Measurements from ENCODE around the gene STT3B.
A peak's percentile ranks its signal among the peaks of the same experiment; 100 is the strongest.

STT3B gene

DNA sequence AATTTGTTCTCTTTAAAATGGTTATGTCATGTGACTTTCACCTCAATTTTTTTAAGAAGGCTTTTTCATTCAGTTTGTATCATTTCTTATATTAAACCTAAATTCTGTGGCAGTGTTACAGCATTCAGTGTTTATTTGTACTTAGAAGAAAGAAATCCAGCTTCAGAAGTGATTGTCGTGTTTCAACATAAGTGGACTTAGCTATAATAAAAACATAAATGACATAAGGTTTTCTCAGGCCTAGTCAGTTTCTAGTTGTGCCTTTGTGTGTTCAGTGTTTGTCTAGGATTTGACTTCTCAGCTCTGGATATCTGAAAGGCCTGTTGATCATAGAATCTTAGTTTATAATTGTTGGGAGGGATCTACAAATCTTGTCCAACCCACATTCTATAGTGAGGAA lies 80.5 kb downstream of the STT3B start:
- Mint-ChIP-seq H3K36me3 (ENCODE audit: low read depth) (peaks cover 18% of the 10 kb centered on the region), H3K27me3 (no peaks in the 10 kb centered on the region), H3K9me3 (no peaks in the 10 kb centered on the region), H3K27ac (no peak overlapping the region), H3K4me3 (no peak overlapping the region), H3K4me1 (ENCODE audit: low read depth) (peaks cover 26% of the 10 kb centered on the region)
- intact Hi-C loops (cut with micrococcal nuclease) = loop anchor here (10.0 kb wide), 1 partner anchor 532 kb away; no protein-coding TSS in a partner anchor

- intact Hi-C loops (cut with micrococcal nuclease) = loop anchor here (10.0 kb wide), 1 partner anchor 531 kb away; no protein-coding TSS in a partner anchor
- no peaks in the 10 kb centered on the region for H3K9me3 Mint-ChIP-seq
- H3K27ac Mint-ChIP-seq = no peak overlapping the region
- peaks cover 25% of the 10 kb centered on the region for H3K4me1 Mint-ChIP-seq (ENCODE audit: low read depth)
- H3K4me3 Mint-ChIP-seq = no peak overlapping the region
- H3K27me3 Mint-ChIP-seq = no peaks in the 10 kb centered on the region
- H3K36me3 Mint-ChIP-seq (ENCODE audit: low read depth) = peaks cover 18% of the 10 kb centered on the region
These were observed 80.9 kb downstream of the STT3B start for GRCh38 chr3:31613654-31614053.

DNA sequence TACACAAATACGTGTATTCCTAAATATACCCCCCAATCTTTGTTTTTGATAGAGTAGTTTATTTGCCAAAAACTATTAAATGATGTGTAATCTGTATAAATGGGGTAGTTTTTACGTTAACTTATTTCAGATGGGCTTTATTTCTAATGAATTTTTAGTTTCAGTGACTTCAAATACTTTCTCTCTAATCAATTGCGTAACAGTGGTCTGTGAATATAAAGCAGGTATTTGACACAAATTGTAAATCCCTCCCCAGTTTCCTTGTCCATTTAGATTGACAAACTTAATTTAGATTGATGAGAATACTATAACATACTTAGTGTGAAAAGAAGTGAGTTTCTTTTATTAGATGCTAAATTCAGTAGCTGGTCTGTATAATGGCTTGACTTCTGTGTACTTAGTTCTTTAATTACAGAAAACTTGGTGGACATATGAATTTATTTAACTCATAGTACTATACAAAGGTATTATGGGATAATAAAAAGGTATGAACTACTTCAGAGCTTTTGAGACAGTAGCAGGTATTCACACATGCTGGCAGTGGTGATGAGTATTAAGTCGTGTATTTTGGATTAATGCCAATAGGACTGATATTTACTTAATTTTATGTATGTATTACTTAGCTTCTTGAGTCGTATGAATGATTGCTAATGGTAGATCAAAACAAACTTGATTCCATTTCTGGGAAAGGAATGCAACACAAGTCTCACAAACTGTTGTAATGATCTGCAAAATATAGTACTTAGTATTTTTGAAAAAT lies 81.6 kb downstream of the STT3B start:
- Mint-ChIP-seq H3K4me3 (no peak overlapping the region), H3K27ac (no peak overlapping the region), H3K4me1 (ENCODE audit: low read depth) (peaks cover 21% of the 10 kb centered on the region), H3K9me3 (no peaks in the 10 kb centered on the region), H3K27me3 (no peaks in the 10 kb centered on the region), H3K36me3 (ENCODE audit: low read depth) (peaks cover 22% of the 10 kb centered on the region)
- intact Hi-C loops (cut with micrococcal nuclease) = loop anchor here (10.0 kb wide), 1 partner anchor 530 kb away; no protein-coding TSS in a partner anchor

DNA sequence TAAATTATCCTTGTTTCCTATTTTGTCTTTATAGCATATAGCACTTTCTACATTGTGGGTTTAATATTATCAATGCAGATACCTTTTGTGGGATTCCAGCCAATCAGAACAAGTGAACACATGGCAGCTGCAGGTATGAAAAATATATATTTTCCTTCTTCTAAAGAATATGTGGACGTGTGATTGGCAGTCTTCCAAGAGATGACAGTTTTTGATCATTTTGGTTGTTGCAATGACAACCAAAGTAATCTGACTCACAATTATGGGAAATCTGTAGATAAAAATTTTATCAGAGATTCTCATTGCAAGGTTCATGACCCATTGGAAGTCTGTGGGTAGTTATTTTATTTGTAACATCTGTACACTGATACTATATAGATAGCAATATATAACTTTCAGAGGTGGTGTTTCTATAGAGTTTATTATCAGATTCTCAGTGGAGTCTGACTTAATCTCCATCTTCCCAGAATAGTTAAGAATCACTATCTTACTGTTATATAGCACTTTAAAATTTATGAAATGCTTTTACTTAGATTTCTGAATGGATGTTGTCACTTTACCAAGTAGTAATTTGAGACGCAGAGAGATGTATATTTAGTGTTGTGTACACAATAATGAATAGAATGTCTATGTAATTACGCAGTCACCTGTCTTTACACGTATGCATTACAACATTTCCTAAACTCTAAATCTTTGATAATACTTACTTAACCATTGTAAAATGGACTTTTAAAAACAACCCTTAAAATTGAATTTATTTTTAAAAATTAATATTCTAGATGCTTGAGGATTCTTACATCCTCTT lies 82.5 kb downstream of the STT3B start:
- Mint-ChIP-seq H3K4me1 (ENCODE audit: low read depth) (peaks cover 21% of the 10 kb centered on the region), H3K27ac (no peak overlapping the region)
- intact Hi-C loops (cut with micrococcal nuclease) = loop anchor here (10.0 kb wide), 1 partner anchor 530 kb away; no protein-coding TSS in a partner anchor

GRCh38 chr3:31616711-31617110 lies 84.0 kb downstream of the STT3B start:
- H3K27ac Mint-ChIP-seq = no peak overlapping the region
- intact Hi-C loops (cut with micrococcal nuclease) = loop anchor here (10.0 kb wide), 1 partner anchor 528 kb away; no protein-coding TSS in a partner anchor
- no peak overlapping the region for H3K4me3 Mint-ChIP-seq
- no peaks in the 10 kb centered on the region for H3K27me3 Mint-ChIP-seq
- H3K36me3 Mint-ChIP-seq (ENCODE audit: low read depth) = peaks cover 42% of the 10 kb centered on the region
- peaks cover 12% of the 10 kb centered on the region for H3K4me1 Mint-ChIP-seq (ENCODE audit: low read depth)
- H3K9me3 Mint-ChIP-seq = no peaks in the 10 kb centered on the region

More for the DNA sequence above, 82.5 kb downstream of the STT3B start:
- Mint-ChIP-seq H3K27me3 (no peaks in the 10 kb centered on the region), H3K4me3 (no peak overlapping the region), H3K9me3 (no peaks in the 10 kb centered on the region), H3K36me3 (ENCODE audit: low read depth) (peaks cover 30% of the 10 kb centered on the region)

DNA sequence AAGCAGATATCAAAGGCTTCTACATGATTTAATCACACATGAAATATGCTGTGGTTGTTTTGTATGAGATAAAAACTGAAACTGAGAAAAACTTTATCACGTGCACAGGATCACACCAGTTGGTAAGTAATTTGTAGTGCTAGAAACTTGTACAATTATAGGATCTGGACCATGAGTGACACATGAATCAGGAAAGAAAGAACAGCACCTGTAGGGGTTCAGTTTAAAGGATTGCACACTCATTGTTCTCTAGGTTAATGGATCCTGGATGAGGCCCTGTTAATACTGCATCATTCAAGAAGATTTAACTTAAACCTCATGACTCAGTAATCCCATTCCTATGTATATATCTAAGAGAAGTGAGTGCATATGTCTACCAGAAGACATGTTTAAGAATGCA lies 87.9 kb downstream of the STT3B start:
- peaks cover 11% of the 10 kb centered on the region for H3K4me1 Mint-ChIP-seq (ENCODE audit: low read depth)
- intact Hi-C loops (cut with micrococcal nuclease) = no loop called here
- H3K9me3 Mint-ChIP-seq = no peaks in the 10 kb centered on the region
- no peak overlapping the region for H3K27ac Mint-ChIP-seq
- H3K27me3 Mint-ChIP-seq = no peaks in the 10 kb centered on the region
- H3K36me3 Mint-ChIP-seq (ENCODE audit: low read depth) = peaks cover 60% of the 10 kb centered on the region
- no peak overlapping the region for H3K4me3 Mint-ChIP-seq

DNA sequence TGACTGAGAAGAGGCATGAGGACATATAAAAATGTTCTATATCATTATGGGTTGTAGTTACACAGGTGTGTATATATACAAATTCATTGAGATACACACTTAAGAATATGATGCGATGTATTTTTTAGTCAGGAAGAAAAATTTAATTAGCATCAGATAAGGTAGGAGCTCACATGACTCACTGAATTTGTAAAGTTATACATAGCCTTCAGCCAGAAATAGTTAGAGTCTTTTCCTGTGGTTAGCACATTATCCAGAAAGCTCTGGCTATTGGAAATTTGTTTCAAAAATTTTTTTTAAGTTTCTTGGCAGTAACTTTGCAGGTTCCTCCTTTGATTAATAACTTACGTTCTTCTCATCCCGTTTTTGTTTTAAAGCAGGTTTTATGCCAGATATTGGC lies 88.6 kb downstream of the STT3B start:
- H3K4me3 Mint-ChIP-seq = no peak overlapping the region
- H3K27me3 Mint-ChIP-seq = no peaks in the 10 kb centered on the region
- peaks cover 11% of the 10 kb centered on the region for H3K4me1 Mint-ChIP-seq (ENCODE audit: low read depth)
- intact Hi-C loops (cut with micrococcal nuclease) = no loop called here
- peaks cover 62% of the 10 kb centered on the region for H3K36me3 Mint-ChIP-seq (ENCODE audit: low read depth)
- H3K27ac Mint-ChIP-seq = no peak overlapping the region
- no peaks in the 10 kb centered on the region for H3K9me3 Mint-ChIP-seq

GRCh38 chr3:31622636-31623288 lies 90.0 kb downstream of the STT3B start:
- no peaks in the 10 kb centered on the region for H3K27me3 Mint-ChIP-seq
- no peaks in the 10 kb centered on the region for H3K9me3 Mint-ChIP-seq
- H3K4me1 Mint-ChIP-seq (ENCODE audit: low read depth) = peaks cover 11% of the 10 kb centered on the region
- H3K36me3 Mint-ChIP-seq (ENCODE audit: low read depth) = peaks cover 67% of the 10 kb centered on the region
- H3K4me3 Mint-ChIP-seq = no peak overlapping the region
- H3K27ac Mint-ChIP-seq = no peak overlapping the region
- intact Hi-C loops (cut with micrococcal nuclease) = no loop called here

DNA sequence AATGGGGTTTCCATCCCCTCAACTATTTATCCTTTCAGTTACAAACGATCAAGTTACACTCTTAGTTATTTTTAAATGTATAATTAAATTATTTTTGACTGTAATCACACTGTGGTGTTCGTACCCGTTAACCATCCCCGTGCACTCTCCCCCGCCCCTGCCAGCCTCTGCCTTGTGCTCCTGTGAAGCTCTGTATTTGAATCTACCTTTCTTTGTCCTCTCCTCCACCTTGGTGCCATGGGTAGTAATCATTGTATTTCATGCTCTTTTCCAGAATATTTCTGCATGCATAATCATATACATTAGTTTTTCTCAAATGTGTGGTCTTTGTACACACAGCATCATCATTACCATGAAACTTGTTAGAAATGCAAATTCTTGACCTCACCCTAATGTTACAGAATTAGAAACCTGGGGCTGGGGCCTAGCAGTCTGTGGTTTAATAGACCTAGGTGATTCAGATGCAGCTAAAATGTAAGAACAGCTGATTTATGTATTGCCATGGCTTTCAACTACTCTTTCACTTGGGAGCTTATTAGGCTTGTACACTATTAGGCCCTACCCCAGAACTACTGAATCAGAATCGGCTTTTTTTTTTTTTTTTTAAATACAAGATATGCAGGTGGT lies 91.5 kb downstream of the STT3B start:
- Mint-ChIP-seq H3K36me3 (ENCODE audit: low read depth) (peaks cover 59% of the 10 kb centered on the region), H3K9me3 (no peaks in the 10 kb centered on the region), H3K27ac (no peak overlapping the region), H3K4me3 (no peak overlapping the region), H3K27me3 (no peaks in the 10 kb centered on the region), H3K4me1 (ENCODE audit: low read depth) (peaks cover 18% of the 10 kb centered on the region)
- intact Hi-C loops (cut with micrococcal nuclease) = no loop called here

GRCh38 chr3:31625358-31625757 lies 92.6 kb downstream of the STT3B start:
- H3K9me3 Mint-ChIP-seq = no peaks in the 10 kb centered on the region
- intact Hi-C loops (cut with micrococcal nuclease) = no loop called here
- H3K4me3 Mint-ChIP-seq = no peak overlapping the region
- no peaks in the 10 kb centered on the region for H3K27me3 Mint-ChIP-seq
- H3K27ac Mint-ChIP-seq = no peak overlapping the region
- peaks cover 18% of the 10 kb centered on the region for H3K4me1 Mint-ChIP-seq (ENCODE audit: low read depth)
- H3K36me3 Mint-ChIP-seq (ENCODE audit: low read depth) = peaks cover 57% of the 10 kb centered on the region

GRCh38 chr3:31629054-31629453 lies 96.3 kb downstream of the STT3B start:
- intact Hi-C loops (cut with micrococcal nuclease) = no loop called here
- Mint-ChIP-seq H3K36me3 (ENCODE audit: low read depth) (peaks cover 64% of the 10 kb centered on the region), H3K9me3 (no peaks in the 10 kb centered on the region), H3K4me1 (ENCODE audit: low read depth) (peaks cover 8% of the 10 kb centered on the region), H3K27me3 (no peaks in the 10 kb centered on the region), H3K4me3 (no peak overlapping the region), H3K27ac (peak overlapping the region; percentile 75)

GRCh38 chr3:31634476-31634875 lies 101.8 kb downstream of the STT3B start:
- Mint-ChIP-seq H3K27me3 (no peaks in the 10 kb centered on the region), H3K36me3 (ENCODE audit: low read depth) (peaks cover 63% of the 10 kb centered on the region), H3K27ac (no peak overlapping the region), H3K9me3 (no peaks in the 10 kb centered on the region), H3K4me1 (ENCODE audit: low read depth) (no peaks in the 10 kb centered on the region), H3K4me3 (no peak overlapping the region)
- intact Hi-C loops (cut with micrococcal nuclease) = no loop called here

- H3K4me1 Mint-ChIP-seq (ENCODE audit: low read depth) = no peaks in the 10 kb centered on the region
- no peaks in the 10 kb centered on the region for H3K27me3 Mint-ChIP-seq
- no peak overlapping the region for H3K27ac Mint-ChIP-seq
- H3K36me3 Mint-ChIP-seq (ENCODE audit: low read depth) = peaks cover 53% of the 10 kb centered on the region
- no peak overlapping the region for H3K4me3 Mint-ChIP-seq
- intact Hi-C loops (cut with micrococcal nuclease) = no loop called here
- no peaks in the 10 kb centered on the region for H3K9me3 Mint-ChIP-seq
These were observed 102.8 kb downstream of the STT3B start for GRCh38 chr3:31635545-31635944.
